Neural crest cell (in vitro differentiated cells): ENCODE data around the gene UBA6. TPM values are rescaled to one million over a fixed set of nuclear protein-coding genes. Genes with fewer than 3 reads are reported as not detected.

Experiments
- DNase-seq: peaks from one replicate; pipeline ENCODE4 v3.0.0; 2021; ENCODE audit warnings: low read depth, mixed read lengths, low spot score
- H3K27ac Mint-ChIP-seq: one replicate; pipeline ENCODE4 v1.8.0; 2021; ENCODE audit warnings: mild to moderate bottlenecking, mixed read lengths; ENCODE audit not compliant: unreplicated experiment
- H3K27me3 Mint-ChIP-seq: 2 replicates; pipeline ENCODE4 v1.8.0; 2021; ENCODE audit warnings: low read depth, mild to moderate bottlenecking, mixed read lengths
- H3K36me3 Mint-ChIP-seq: 2 replicates; pipeline ENCODE4 v1.8.0; 2021; ENCODE audit warnings: low read depth, mild to moderate bottlenecking, mixed read lengths
- H3K4me1 Mint-ChIP-seq: 2 replicates; pipeline ENCODE4 v1.8.0; 2021; ENCODE audit warnings: mixed read lengths
- H3K4me3 Mint-ChIP-seq: one replicate; pipeline ENCODE4 v1.8.0; 2021; ENCODE audit warnings: mild to moderate bottlenecking, mixed read lengths
- H3K9me3 Mint-ChIP-seq: 2 replicates; pipeline ENCODE4 v1.8.0; 2021; ENCODE audit warnings: mixed read lengths
- total RNA-seq: library from RNA; stranded (reverse); gene quantifications from 2 replicates; pipeline ENCODE4 v1.2.1, GENCODE V29; 2021
- TF ChIP-seq, protein P1 (sequence below): fragments of 200-600 bp; sonication (generic); conservative IDR thresholded peaks from 2 replicates; pipeline ENCODE4 v1.5.0; 2021; ENCODE audit warnings: antibody characterized with exemption, mild to moderate bottlenecking

Gene UBA6
- total RNA-seq, 1 donor from 2014 or later: 72.9 TPM

DNA sequence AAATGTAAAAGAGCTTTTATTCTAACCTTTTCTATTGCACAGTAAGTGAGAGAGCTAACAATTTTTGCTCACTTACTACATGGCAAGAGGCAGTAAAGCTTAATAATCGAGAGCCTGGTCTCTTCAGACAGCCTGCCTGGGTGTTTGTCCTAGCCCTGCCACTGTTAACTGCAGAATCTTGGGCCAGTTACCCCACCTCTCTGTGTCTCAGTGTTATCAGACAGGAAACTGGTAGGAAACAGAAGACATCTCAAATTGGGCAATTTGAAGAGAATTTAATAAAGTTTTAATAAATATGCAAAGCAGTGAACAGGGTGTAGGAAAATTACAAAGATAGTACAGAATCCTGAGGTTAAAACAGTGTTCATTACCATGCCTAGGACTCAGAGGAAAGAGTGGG lies 129.0 kb downstream of the UBA6 start:
- Mint-ChIP-seq H3K27ac (no peak overlapping the region), H3K9me3 (no peaks in the 10 kb centered on the region)
- DNase-seq: no peak

DNA sequence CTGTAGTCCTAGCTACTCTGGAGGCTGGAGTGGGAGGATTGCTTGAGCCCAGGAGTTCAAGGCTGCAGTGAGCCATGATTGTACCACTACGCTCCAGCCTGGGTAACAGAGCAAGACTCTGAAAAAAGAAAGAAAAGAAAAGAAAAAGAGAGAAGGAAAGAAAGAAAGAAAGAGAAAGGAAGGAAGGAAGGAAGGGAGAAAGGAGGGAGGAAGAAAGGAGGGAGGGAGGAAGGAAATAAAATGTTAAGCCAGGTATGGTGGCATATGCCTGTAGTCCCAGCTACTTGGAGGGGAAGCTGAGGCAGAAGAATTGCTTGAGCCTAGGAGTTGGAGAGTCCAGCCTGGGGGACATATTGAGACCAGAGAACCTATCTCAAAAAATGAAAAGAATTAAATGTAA lies 130.4 kb downstream of the UBA6 start:
- DNase-seq: no peak
- Mint-ChIP-seq H3K27me3 (no peaks in the 10 kb centered on the region), H3K27ac (no peak overlapping the region), H3K9me3 (no peaks in the 10 kb centered on the region), H3K4me1 (peaks cover 9% of the 10 kb centered on the region), H3K4me3 (no peak overlapping the region), H3K36me3 (no peaks in the 10 kb centered on the region)
- TF ChIP-seq, protein P1, sequence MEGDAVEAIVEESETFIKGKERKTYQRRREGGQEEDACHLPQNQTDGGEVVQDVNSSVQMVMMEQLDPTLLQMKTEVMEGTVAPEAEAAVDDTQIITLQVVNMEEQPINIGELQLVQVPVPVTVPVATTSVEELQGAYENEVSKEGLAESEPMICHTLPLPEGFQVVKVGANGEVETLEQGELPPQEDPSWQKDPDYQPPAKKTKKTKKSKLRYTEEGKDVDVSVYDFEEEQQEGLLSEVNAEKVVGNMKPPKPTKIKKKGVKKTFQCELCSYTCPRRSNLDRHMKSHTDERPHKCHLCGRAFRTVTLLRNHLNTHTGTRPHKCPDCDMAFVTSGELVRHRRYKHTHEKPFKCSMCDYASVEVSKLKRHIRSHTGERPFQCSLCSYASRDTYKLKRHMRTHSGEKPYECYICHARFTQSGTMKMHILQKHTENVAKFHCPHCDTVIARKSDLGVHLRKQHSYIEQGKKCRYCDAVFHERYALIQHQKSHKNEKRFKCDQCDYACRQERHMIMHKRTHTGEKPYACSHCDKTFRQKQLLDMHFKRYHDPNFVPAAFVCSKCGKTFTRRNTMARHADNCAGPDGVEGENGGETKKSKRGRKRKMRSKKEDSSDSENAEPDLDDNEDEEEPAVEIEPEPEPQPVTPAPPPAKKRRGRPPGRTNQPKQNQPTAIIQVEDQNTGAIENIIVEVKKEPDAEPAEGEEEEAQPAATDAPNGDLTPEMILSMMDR: no peak

More for the DNA sequence above, 129.0 kb downstream of the UBA6 start:
- Mint-ChIP-seq H3K4me1 (peaks cover 9% of the 10 kb centered on the region), H3K36me3 (no peaks in the 10 kb centered on the region), H3K27me3 (no peaks in the 10 kb centered on the region), H3K4me3 (no peak overlapping the region)
- TF ChIP-seq, protein P1: no peak

DNA sequence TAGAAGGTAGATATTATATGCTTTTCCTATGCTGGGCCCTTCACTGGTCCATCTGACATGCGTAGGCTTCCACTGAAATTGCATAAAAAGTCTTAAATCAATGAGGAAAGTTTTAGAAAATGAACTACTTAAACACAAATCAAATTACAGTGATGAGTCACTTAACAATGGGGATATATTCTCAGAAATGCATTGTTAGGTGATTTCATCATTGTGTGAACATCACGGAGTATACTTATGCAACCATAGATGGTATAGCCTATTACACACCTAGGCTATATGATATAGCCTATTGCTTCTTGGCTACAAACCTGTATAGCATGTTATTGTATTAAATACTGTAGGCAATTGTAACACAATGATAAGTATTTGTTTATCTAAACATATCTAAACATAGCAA lies 132.1 kb downstream of the UBA6 start:
- Mint-ChIP-seq H3K9me3 (no peaks in the 10 kb centered on the region), H3K27me3 (no peaks in the 10 kb centered on the region), H3K36me3 (no peaks in the 10 kb centered on the region), H3K4me3 (no peak overlapping the region), H3K4me1 (peaks cover 9% of the 10 kb centered on the region), H3K27ac (no peak overlapping the region)
- TF ChIP-seq, protein P1: no peak
- no peak for DNase-seq

DNA sequence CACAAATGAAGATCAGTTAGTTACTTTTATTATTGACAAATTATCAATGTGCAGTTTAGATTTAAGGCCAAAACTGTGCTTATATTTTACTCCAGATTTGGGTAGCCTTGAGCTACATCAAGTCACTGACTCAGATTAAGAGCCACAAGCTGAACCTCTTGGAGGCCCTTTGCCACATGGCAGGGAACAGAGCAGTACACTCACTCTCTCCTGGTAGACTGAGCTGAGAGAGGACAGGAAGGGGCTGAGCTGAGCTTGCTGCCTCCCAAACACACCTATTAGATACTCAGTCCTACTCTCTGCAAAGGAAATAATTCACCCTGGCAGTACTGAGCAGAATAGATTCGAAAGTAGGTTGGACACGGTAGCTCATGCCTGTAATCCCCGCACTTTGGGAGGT lies 134.6 kb downstream of the UBA6 start:
- H3K27ac Mint-ChIP-seq: no peak overlapping the region
- no peak overlapping the region for H3K4me3 Mint-ChIP-seq
- TF ChIP-seq, protein P1: no peak
- H3K27me3 Mint-ChIP-seq: no peaks in the 10 kb centered on the region
- H3K4me1 Mint-ChIP-seq: no peaks in the 10 kb centered on the region
- no peak for DNase-seq
- no peaks in the 10 kb centered on the region for H3K36me3 Mint-ChIP-seq
- H3K9me3 Mint-ChIP-seq: peaks cover 2% of the 10 kb centered on the region

DNA sequence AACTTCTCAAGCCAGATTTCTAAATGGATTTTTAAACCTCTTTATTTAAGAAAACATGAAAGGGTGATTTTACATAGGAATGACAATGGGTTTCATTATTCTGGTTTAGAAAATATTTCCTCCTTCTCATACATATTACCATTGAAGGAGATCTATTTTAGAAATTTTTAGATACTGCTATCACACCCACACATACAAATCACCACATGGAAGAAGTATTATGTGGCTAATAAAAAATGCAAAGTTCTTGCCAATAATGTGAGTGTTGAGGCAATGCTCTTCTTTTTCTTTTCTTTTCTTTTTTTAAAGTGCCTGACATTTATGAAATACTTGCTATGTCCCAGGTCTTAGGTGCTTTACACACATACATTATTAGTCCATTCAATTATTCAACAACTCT lies 135.7 kb downstream of the UBA6 start:
- Mint-ChIP-seq H3K4me1 (no peaks in the 10 kb centered on the region), H3K27me3 (no peaks in the 10 kb centered on the region), H3K4me3 (no peak overlapping the region), H3K36me3 (no peaks in the 10 kb centered on the region), H3K27ac (no peak overlapping the region), H3K9me3 (peaks cover 2% of the 10 kb centered on the region)
- TF ChIP-seq, protein P1: no peak
- no peak for DNase-seq

Other genes with a start within 250 kb of the UBA6 start
- 25.9 and 28.7 TPM in 2 replicates for gene CENPC, start 155.7 kb downstream of the UBA6 start, total RNA-seq
- gene STAP1, start 142.4 kb downstream of the UBA6 start, total RNA-seq: not detected in 2 replicates
- not detected in 2 replicates for gene GNRHR, start 53.2 kb upstream of the UBA6 start, total RNA-seq
- gene TMPRSS11D, start 182.8 kb upstream of the UBA6 start, total RNA-seq: not detected in 2 replicates